ENCODE results near the gene LRP5.

DNA sequence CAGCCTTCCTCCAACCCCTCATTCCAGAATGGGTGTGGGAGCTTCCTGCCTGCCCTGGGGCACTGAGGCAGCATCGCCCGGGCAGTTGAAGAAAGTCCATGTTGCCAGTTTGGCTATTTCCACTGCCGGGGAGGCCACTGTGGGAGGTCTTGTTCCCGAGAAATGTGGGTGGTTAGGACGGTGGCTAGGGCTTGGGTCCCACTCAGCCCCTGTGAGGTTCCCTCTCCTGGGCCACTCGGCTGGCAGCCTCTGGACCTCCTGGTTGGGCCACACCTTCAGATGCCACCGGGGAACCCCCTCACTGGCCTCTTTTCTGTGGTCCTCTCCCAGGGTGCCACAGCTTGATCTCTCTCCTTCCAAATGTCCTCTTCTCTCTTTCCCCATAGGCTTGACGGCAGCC is 143.1 kb downstream of the LRP5 start:
- TF ChIP-seq, protein P1, sequence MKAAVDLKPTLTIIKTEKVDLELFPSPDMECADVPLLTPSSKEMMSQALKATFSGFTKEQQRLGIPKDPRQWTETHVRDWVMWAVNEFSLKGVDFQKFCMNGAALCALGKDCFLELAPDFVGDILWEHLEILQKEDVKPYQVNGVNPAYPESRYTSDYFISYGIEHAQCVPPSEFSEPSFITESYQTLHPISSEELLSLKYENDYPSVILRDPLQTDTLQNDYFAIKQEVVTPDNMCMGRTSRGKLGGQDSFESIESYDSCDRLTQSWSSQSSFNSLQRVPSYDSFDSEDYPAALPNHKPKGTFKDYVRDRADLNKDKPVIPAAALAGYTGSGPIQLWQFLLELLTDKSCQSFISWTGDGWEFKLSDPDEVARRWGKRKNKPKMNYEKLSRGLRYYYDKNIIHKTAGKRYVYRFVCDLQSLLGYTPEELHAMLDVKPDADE (IDR thresholded peaks at IDR 0.05), result no peak
- TF ChIP-seq, protein P2, sequence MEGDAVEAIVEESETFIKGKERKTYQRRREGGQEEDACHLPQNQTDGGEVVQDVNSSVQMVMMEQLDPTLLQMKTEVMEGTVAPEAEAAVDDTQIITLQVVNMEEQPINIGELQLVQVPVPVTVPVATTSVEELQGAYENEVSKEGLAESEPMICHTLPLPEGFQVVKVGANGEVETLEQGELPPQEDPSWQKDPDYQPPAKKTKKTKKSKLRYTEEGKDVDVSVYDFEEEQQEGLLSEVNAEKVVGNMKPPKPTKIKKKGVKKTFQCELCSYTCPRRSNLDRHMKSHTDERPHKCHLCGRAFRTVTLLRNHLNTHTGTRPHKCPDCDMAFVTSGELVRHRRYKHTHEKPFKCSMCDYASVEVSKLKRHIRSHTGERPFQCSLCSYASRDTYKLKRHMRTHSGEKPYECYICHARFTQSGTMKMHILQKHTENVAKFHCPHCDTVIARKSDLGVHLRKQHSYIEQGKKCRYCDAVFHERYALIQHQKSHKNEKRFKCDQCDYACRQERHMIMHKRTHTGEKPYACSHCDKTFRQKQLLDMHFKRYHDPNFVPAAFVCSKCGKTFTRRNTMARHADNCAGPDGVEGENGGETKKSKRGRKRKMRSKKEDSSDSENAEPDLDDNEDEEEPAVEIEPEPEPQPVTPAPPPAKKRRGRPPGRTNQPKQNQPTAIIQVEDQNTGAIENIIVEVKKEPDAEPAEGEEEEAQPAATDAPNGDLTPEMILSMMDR (conservative IDR thresholded peaks at IDR 0.05; ENCODE audit: low read depth in 2 of 2), result no peak
- TF ChIP-seq POLR2AphosphoS5 (IDR thresholded peaks at IDR 0.05; ENCODE audit: low read depth) (no peak), EZH2phosphoT487 (IDR thresholded peaks at IDR 0.05; ENCODE audit: unreplicated experiment) (no peak), EZH2 (IDR thresholded peaks at IDR 0.05; ENCODE audit: low read depth, unreplicated experiment) (no peak), CREB1 (CRISPR knock-in tag; IDR thresholded peaks at IDR 0.05; ENCODE audit: low read depth) (no peak), JUNB (IDR thresholded peaks at IDR 0.05; ENCODE audit: unreplicated experiment) (no peak), ZNF114 (CRISPR knock-in tag; IDR thresholded peaks at IDR 0.05) (no peak)
- TF ChIP-seq, protein P3, sequence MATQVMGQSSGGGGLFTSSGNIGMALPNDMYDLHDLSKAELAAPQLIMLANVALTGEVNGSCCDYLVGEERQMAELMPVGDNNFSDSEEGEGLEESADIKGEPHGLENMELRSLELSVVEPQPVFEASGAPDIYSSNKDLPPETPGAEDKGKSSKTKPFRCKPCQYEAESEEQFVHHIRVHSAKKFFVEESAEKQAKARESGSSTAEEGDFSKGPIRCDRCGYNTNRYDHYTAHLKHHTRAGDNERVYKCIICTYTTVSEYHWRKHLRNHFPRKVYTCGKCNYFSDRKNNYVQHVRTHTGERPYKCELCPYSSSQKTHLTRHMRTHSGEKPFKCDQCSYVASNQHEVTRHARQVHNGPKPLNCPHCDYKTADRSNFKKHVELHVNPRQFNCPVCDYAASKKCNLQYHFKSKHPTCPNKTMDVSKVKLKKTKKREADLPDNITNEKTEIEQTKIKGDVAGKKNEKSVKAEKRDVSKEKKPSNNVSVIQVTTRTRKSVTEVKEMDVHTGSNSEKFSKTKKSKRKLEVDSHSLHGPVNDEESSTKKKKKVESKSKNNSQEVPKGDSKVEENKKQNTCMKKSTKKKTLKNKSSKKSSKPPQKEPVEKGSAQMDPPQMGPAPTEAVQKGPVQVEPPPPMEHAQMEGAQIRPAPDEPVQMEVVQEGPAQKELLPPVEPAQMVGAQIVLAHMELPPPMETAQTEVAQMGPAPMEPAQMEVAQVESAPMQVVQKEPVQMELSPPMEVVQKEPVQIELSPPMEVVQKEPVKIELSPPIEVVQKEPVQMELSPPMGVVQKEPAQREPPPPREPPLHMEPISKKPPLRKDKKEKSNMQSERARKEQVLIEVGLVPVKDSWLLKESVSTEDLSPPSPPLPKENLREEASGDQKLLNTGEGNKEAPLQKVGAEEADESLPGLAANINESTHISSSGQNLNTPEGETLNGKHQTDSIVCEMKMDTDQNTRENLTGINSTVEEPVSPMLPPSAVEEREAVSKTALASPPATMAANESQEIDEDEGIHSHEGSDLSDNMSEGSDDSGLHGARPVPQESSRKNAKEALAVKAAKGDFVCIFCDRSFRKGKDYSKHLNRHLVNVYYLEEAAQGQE (IDR thresholded peaks at IDR 0.05; ENCODE audit: unreplicated experiment), result no peak
- TF ChIP-seq, protein P4, sequence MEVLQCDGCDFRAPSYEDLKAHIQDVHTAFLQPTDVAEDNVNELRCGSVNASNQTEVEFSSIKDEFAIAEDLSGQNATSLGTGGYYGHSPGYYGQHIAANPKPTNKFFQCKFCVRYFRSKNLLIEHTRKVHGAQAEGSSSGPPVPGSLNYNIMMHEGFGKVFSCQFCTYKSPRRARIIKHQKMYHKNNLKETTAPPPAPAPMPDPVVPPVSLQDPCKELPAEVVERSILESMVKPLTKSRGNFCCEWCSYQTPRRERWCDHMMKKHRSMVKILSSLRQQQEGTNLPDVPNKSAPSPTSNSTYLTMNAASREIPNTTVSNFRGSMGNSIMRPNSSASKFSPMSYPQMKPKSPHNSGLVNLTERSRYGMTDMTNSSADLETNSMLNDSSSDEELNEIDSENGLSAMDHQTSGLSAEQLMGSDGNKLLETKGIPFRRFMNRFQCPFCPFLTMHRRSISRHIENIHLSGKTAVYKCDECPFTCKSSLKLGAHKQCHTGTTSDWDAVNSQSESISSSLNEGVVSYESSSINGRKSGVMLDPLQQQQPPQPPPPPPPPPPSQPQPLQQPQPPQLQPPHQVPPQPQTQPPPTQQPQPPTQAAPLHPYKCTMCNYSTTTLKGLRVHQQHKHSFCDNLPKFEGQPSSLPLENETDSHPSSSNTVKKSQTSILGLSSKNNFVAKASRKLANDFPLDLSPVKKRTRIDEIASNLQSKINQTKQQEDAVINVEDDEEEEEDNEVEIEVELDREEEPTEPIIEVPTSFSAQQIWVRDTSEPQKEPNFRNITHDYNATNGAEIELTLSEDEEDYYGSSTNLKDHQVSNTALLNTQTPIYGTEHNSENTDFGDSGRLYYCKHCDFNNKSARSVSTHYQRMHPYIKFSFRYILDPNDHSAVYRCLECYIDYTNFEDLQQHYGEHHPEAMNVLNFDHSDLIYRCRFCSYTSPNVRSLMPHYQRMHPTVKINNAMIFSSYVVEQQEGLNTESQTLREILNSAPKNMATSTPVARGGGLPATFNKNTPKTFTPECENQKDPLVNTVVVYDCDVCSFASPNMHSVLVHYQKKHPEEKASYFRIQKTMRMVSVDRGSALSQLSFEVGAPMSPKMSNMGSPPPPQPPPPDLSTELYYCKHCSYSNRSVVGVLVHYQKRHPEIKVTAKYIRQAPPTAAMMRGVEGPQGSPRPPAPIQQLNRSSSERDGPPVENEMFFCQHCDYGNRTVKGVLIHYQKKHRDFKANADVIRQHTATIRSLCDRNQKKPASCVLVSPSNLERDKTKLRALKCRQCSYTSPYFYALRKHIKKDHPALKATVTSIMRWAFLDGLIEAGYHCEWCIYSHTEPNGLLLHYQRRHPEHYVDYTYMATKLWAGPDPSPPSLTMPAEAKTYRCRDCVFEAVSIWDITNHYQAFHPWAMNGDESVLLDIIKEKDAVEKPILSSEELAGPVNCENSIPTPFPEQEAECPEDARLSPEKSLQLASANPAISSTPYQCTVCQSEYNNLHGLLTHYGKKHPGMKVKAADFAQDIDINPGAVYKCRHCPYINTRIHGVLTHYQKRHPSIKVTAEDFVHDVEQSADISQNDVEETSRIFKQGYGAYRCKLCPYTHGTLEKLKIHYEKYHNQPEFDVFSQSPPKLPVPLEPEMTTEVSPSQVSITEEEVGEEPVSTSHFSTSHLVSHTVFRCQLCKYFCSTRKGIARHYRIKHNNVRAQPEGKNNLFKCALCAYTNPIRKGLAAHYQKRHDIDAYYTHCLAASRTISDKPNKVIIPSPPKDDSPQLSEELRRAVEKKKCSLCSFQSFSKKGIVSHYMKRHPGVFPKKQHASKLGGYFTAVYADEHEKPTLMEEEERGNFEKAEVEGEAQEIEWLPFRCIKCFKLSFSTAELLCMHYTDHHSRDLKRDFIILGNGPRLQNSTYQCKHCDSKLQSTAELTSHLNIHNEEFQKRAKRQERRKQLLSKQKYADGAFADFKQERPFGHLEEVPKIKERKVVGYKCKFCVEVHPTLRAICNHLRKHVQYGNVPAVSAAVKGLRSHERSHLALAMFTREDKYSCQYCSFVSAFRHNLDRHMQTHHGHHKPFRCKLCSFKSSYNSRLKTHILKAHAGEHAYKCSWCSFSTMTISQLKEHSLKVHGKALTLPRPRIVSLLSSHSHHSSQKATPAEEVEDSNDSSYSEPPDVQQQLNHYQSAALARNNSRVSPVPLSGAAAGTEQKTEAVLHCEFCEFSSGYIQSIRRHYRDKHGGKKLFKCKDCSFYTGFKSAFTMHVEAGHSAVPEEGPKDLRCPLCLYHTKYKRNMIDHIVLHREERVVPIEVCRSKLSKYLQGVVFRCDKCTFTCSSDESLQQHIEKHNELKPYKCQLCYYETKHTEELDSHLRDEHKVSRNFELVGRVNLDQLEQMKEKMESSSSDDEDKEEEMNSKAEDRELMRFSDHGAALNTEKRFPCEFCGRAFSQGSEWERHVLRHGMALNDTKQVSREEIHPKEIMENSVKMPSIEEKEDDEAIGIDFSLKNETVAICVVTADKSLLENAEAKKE (CRISPR knock-in tag; IDR thresholded peaks at IDR 0.05), result no peak
